ENCODE results near the gene PCDHGC4.

Gene PCDHGC4

GRCh38 chr5:141488591-141489561, 4.0 kb downstream of the PCDHGC4 start, which contains the start of gene PCDHGC5:
TSS of gene PCDHGC5 (plus strand) at chr5:141489081. CDS start at chr5:141489241, 160 bp downstream.
- no peak for DNase-seq (ENCODE audit: low read depth)
- in situ Hi-C loops (cut with HindIII; ENCODE audit: low sequenced_read_pairs): no loop called here

GRCh38 chr5:141489841-141490240, 5.0 kb downstream of the PCDHGC4 start:
- in situ Hi-C loops (cut with HindIII; ENCODE audit: low sequenced_read_pairs): no loop called here
- no peak for TF ChIP-seq CTCF (IDR thresholded peaks at IDR 0.05; ENCODE audit: low read depth, low read length, missing control alignments)
- no peak for DNase-seq (ENCODE audit: low read depth)
- H3K4me3 ChIP-seq (ENCODE audit: low read depth, low read length): no peak overlapping the region

More at GRCh38 chr5:141488591-141489561, 4.0 kb downstream of the PCDHGC4 start, which contains the start of gene PCDHGC5:
- H3K4me3 ChIP-seq (ENCODE audit: low read depth, low read length): peak within 1 kb of the TSS; percentile 3
- TF ChIP-seq CTCF (IDR thresholded peaks at IDR 0.05; ENCODE audit: low read depth, low read length, missing control alignments): no peak

- H3K4me3 ChIP-seq (ENCODE audit: low read depth, low read length): no peak overlapping the region
- in situ Hi-C loops (cut with HindIII; ENCODE audit: low sequenced_read_pairs): no loop called here
Measured at GRCh38 chr5:141490271-141490670, 5.4 kb downstream of the PCDHGC4 start.

GRCh38 chr5:141490771-141491170, 5.9 kb downstream of the PCDHGC4 start:
- TF ChIP-seq CTCF (IDR thresholded peaks at IDR 0.05; ENCODE audit: low read depth, low read length, missing control alignments): no peak

More at GRCh38 chr5:141490271-141490670, 5.4 kb downstream of the PCDHGC4 start:
- DNase-seq (ENCODE audit: low read depth): no peak
- no peak for TF ChIP-seq CTCF (IDR thresholded peaks at IDR 0.05; ENCODE audit: low read depth, low read length, missing control alignments)

GRCh38 chr5:141491323-141492167, 6.7 kb downstream of the PCDHGC4 start:
- no peak for DNase-seq (ENCODE audit: low read depth)
- no peak for TF ChIP-seq CTCF (IDR thresholded peaks at IDR 0.05; ENCODE audit: low read depth, low read length, missing control alignments)
- in situ Hi-C loops (cut with HindIII; ENCODE audit: low sequenced_read_pairs): no loop called here
- H3K4me3 ChIP-seq (ENCODE audit: low read depth, low read length): no peak overlapping the region

More at GRCh38 chr5:141490771-141491170, 5.9 kb downstream of the PCDHGC4 start:
- DNase-seq (ENCODE audit: low read depth): no peak
- in situ Hi-C loops (cut with HindIII; ENCODE audit: low sequenced_read_pairs): no loop called here
- no peak overlapping the region for H3K4me3 ChIP-seq (ENCODE audit: low read depth, low read length)
